Activated B cell treated with CpG ODN at 0.5 μM for 24 hours (primary cell): ENCODE measurements around the gene GPHN. TPM values are rescaled to one million over a fixed set of nuclear protein-coding genes. Genes with fewer than 3 reads are reported as not detected.

Experiments
- ATAC-seq: fragments of 200-7000 bp; cut with Tn5 transposase; one replicate; pipeline ENCODE4 v1.10.0; 2021; ENCODE audit warnings: low read depth, mild to moderate bottlenecking, moderate library complexity
- CTCF ChIA-PET: fragments of 350-600 bp; sonication (Branson Sonifier 250); formaldehyde crosslinking; loops from one replicate; lab custom pipeline; 2021; ENCODE audit warnings: antibody characterized with exemption; lab: Charles Lee
- POLR2A ChIA-PET: fragments of 350-600 bp; sonication (Branson Sonifier 250); formaldehyde crosslinking; loops from one replicate; lab custom pipeline; 2021; ENCODE audit warnings: antibody characterized with exemption; lab: Charles Lee
- DNase-seq: peaks from one replicate; pipeline ENCODE4 v3.0.0; 2022
- H3K27ac Mint-ChIP-seq: one replicate; pipeline ENCODE4 v1.8.0; 2020; ENCODE audit warnings: mixed read lengths
- H3K27me3 Mint-ChIP-seq: one replicate; pipeline ENCODE4 v1.8.0; 2021; ENCODE audit warnings: mixed read lengths
- H3K36me3 Mint-ChIP-seq: one replicate; pipeline ENCODE4 v1.8.0; 2021; ENCODE audit warnings: low read depth, mixed read lengths
- H3K4me1 Mint-ChIP-seq: one replicate; pipeline ENCODE4 v1.8.0; 2021; ENCODE audit warnings: mixed read lengths
- H3K4me3 Mint-ChIP-seq: one replicate; pipeline ENCODE4 v1.8.0; 2020; ENCODE audit warnings: mild to moderate bottlenecking, mixed read lengths
- H3K9me3 Mint-ChIP-seq: one replicate; pipeline ENCODE4 v1.8.0; 2020; ENCODE audit warnings: mixed read lengths
- intact Hi-C: fragments of 100-400 bp; cut with micrococcal nuclease; formaldehyde crosslinking; loops from one replicate; pipeline ENCODE4 v1.15.1; 2024
- total RNA-seq: library from RNA; stranded (reverse); gene quantifications from 2 replicates; pipeline ENCODE4 v1.2.3, GENCODE V29; 2022
- TF ChIP-seq, protein P1 (sequence below): fragments of 200-600 bp; IDR thresholded peaks from one replicate; pipeline ENCODE4 v1.8.0; 2022; ENCODE audit warnings: antibody characterized with exemption, mild to moderate bottlenecking

GPHN gene
- total RNA-seq, 1 donor from 2014 or later, result 36.9 TPM

GRCh38 chr14:66483322-66483721, 24.6 kb upstream of the GPHN start:
- CTCF ChIA-PET, result no interaction called here
- no peak for ATAC-seq
- Mint-ChIP-seq H3K27me3 (no peaks in the 10 kb centered on the region), H3K36me3 (no peaks in the 10 kb centered on the region), H3K27ac (no peak overlapping the region), H3K9me3 (no peaks in the 10 kb centered on the region), H3K4me1 (no peaks in the 10 kb centered on the region), H3K4me3 (no peak overlapping the region)
- no peak for DNase-seq
- intact Hi-C loops, result no loop called here
- TF ChIP-seq, protein P1, sequence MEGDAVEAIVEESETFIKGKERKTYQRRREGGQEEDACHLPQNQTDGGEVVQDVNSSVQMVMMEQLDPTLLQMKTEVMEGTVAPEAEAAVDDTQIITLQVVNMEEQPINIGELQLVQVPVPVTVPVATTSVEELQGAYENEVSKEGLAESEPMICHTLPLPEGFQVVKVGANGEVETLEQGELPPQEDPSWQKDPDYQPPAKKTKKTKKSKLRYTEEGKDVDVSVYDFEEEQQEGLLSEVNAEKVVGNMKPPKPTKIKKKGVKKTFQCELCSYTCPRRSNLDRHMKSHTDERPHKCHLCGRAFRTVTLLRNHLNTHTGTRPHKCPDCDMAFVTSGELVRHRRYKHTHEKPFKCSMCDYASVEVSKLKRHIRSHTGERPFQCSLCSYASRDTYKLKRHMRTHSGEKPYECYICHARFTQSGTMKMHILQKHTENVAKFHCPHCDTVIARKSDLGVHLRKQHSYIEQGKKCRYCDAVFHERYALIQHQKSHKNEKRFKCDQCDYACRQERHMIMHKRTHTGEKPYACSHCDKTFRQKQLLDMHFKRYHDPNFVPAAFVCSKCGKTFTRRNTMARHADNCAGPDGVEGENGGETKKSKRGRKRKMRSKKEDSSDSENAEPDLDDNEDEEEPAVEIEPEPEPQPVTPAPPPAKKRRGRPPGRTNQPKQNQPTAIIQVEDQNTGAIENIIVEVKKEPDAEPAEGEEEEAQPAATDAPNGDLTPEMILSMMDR, result no peak
- POLR2A ChIA-PET, result no interaction called here

DNA sequence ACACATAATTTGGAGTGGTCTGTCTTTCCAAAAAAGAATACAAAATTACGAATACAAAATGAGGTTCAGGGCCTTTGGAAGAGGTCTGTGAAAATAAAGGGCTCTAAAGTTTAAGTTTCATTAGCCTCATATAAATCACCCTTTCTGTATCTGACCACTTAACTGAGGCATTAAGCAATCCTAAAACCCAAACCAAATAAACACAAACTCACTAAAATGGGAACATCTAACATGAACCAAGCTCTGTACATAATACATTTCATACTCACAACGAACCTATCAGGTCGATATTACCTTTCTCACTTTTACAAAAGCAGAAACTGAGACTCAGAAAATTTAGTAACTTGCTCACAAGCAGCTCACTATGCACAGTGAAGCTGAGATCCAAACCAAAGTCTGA, 22.9 kb upstream of the GPHN start:
- H3K27ac Mint-ChIP-seq, result no peak overlapping the region
- intact Hi-C loops, result no loop called here
- no peak overlapping the region for H3K4me3 Mint-ChIP-seq
- no peaks in the 10 kb centered on the region for H3K9me3 Mint-ChIP-seq
- TF ChIP-seq, protein P1, result no peak
- no peaks in the 10 kb centered on the region for H3K36me3 Mint-ChIP-seq
- ChIA-PET POLR2A (no interaction called here), CTCF (interaction anchor here (1.1 kb wide), 1 partner anchor 10 kb away, joined by 3 read pairs; no protein-coding TSS in a partner anchor)
- no peaks in the 10 kb centered on the region for H3K27me3 Mint-ChIP-seq
- DNase-seq, result no peak
- ATAC-seq, result no peak
- H3K4me1 Mint-ChIP-seq, result no peaks in the 10 kb centered on the region

DNA sequence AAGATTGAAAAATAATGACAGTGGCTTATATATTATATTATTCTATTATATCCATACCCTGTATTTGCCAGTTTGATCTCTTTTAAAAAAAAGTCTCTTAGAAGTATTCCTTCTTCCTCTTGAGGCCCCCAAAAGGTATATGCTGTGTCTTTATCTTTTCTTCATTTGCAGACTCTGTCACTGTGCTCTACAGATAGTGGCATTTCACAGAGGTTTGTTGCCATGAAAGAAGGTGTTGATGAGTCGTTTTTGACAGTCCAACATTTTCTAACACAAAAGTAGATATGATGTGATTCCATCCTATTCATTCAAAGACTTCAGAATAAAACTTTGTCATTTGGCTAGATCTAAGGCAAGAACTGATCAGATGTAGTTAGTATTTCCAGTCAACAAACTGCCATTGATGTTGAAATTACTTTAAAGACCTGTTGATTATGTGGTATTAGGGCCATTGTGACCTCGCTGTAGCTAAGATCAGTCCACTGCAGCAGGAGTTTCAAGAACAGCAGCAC, 22.0 kb upstream of the GPHN start, which contains the start of gene CCDC196:
TSS of gene CCDC196 (plus strand) at position 462 of the 512 bp plus-strand sequence. CDS start 132 bp downstream, outside the sequence.
- CTCF ChIA-PET, result no interaction called here
- Mint-ChIP-seq H3K36me3 (no peaks in the 10 kb centered on the region), H3K4me1 (no peaks in the 10 kb centered on the region), H3K27me3 (no peaks in the 10 kb centered on the region), H3K27ac (no peak within 1 kb of the TSS), H3K4me3 (no peak within 1 kb of the TSS), H3K9me3 (no peaks in the 10 kb centered on the region)
- intact Hi-C loops, result no loop called here
- no peak for DNase-seq
- POLR2A ChIA-PET, result no interaction called here
- no peak for ATAC-seq
- TF ChIP-seq, protein P1, result no peak

GRCh38 chr14:66487164-66487563, 20.8 kb upstream of the GPHN start:
- ChIA-PET POLR2A (no interaction called here), CTCF (no interaction called here)
- DNase-seq, result no peak
- Mint-ChIP-seq H3K4me1 (no peaks in the 10 kb centered on the region), H3K27me3 (no peaks in the 10 kb centered on the region), H3K27ac (no peak overlapping the region), H3K4me3 (no peak overlapping the region), H3K36me3 (no peaks in the 10 kb centered on the region), H3K9me3 (no peaks in the 10 kb centered on the region)
- TF ChIP-seq, protein P1, result no peak
- intact Hi-C loops, result no loop called here
- ATAC-seq, result no peak

DNA sequence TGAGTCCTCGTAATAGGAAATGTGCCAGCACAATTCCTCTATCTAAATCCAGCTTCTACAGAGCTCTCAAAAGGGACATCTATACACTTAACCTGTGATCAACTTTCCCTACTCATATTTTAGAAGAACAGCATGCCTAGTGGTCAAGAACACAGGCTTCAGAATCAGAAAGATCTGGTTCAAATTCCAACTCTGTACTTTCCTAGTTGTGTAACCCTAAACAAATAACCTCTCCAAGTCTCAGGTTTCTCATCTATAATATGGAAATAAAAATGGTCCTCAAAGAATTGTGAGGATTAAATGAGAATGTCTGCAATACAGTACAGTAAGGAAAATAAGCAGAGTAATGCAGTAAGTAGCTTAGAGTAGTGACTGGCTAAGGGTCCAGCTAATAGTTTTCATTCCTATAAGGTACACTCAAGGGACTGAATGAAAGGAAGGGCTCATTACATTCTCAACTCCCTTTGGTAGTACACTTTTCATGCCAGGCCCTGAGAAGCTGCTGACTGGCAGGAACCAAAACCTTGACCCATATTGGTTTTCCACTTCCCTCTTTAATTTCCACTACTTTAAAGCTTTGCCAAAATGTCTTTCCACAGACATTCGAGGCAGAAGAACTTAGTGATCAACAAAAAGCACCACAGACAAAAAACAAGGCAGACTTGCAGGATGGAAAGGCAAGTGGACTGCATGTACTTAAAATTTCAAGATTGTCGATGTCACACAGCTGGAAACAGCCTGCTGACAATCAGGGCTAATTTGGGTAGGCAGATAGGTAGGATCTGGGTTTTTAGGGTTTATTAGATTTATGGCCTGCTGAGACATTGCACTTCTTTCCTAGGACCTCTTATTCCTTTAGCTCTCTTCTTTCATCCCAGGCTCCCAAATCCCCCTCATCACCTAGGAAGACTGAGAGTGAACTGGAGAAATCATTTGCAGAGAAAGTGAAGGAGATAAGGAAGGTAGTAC, 17.5 kb upstream of the GPHN start:
- Mint-ChIP-seq H3K27me3 (no peaks in the 10 kb centered on the region), H3K4me1 (peaks cover 1% of the 10 kb centered on the region), H3K36me3 (no peaks in the 10 kb centered on the region), H3K27ac (no peak overlapping the region), H3K4me3 (no peak overlapping the region), H3K9me3 (no peaks in the 10 kb centered on the region)
- POLR2A ChIA-PET, result no interaction called here
- TF ChIP-seq, protein P1, result no peak
- no peak for DNase-seq
- CTCF ChIA-PET, result no interaction called here
- ATAC-seq, result no peak
- intact Hi-C loops, result no loop called here
